HCT116 (cell line): ENCODE results near the gene CCDC182. TPM values are rescaled to one million over a fixed set of nuclear protein-coding genes. Genes with fewer than 3 reads are reported as not detected.
A peak's percentile ranks its signal among the peaks of the same experiment; 100 is the strongest.

Experiments
- ATAC-seq: fragments of 200-7000 bp; cut with Tn5 transposase; 2 replicates; pipeline ENCODE4 v1.9.1; 2020; ENCODE audit warnings: mild to moderate bottlenecking, moderate library complexity
- BruUV-seq: library from RNA; stranded (reverse); fragments of 400-500 nt; replicated peaks from 2 replicates; lab custom pipeline; 2021; lab: Mats Ljungman, UMichigan
- CTCF ChIA-PET: fragments of 300-600 bp; sonication (Branson Sonifier 250); formaldehyde crosslinking; loops from one replicate; lab custom pipeline; 2021; ENCODE audit warnings: antibody characterized with exemption; lab: Charles Lee
- POLR2A ChIA-PET: fragments of 300-600, 350-600 bp; sonication (Branson Sonifier 250); formaldehyde crosslinking; loops from one replicate; lab custom pipeline; 2021; ENCODE audit warnings: antibody characterized with exemption; lab: Charles Lee
- RAD21 ChIA-PET, 2 experiments: fragments of 300-600 bp; sonication (Branson Sonifier 250); formaldehyde crosslinking; loops; one replicate each; lab custom pipeline; 2023; ENCODE audit warnings: low total read pairs in 2 of 2; ENCODE audit not compliant: uncharacterized antibody in 2 of 2, unreplicated experiment in 2 of 2, low non-redundant PET in 1 of 2; lab: Charles Lee
- DNase-seq: peaks from one replicate; pipeline ENCODE4 v3.0.0-alpha.2; 2010; ENCODE audit warnings: low read depth, low spot score
- H2AFZ ChIP-seq: fragments of 200-600 bp; shearing (Covaris generic), sonication (generic); 2 replicates; pipeline ENCODE4 v1.6.1; 2017; ENCODE audit warnings: low read depth, mixed run types, mixed read lengths, antibody characterized with exemption, low read length; ENCODE audit not compliant: poor library complexity, severe bottlenecking
- H3K27ac ChIP-seq: 2 replicates; pipeline ENCODE4 v1.5.1; 2012; ENCODE audit warnings: low read depth, low read length
- H3K27me3 ChIP-seq: fragments of 200-600 bp; sonication (generic); 2 replicates; pipeline ENCODE4 v1.6.1; 2016; ENCODE audit warnings: mixed run types, low read length, mixed read lengths; ENCODE audit not compliant: insufficient read depth
- H3K36me3 ChIP-seq, 2 experiments: fragments of 200-500 bp in 1 of 2; fragments of 200-600 bp in 1 of 2; sonication (Bioruptor generic) in 1 of 2; sonication (generic) in 1 of 2; 2 replicates each; pipeline versions ENCODE4 v1.5.1 to v1.6.1; 2014 to 2016; ENCODE audit warnings: low read length in 2 of 2, inconsistent platforms in 1 of 2, mixed read lengths in 1 of 2, mixed run types in 1 of 2; ENCODE audit not compliant: insufficient read depth in 2 of 2, control insufficient read depth in 1 of 2
- H3K4me1 ChIP-seq, 2 experiments: fragments of 200-600 bp in 1 of 2; sonication (generic) in 1 of 2; 2 replicates each; pipeline versions ENCODE4 v1.5.1 to v1.6.1; 2012 to 2017; ENCODE audit warnings: low read length in 2 of 2, inconsistent platforms in 1 of 2, mild to moderate bottlenecking in 1 of 2, mixed read lengths in 1 of 2, mixed run types in 1 of 2, moderate library complexity in 1 of 2; ENCODE audit not compliant: insufficient read depth in 2 of 2, control insufficient read depth in 1 of 2
- H3K4me2 ChIP-seq: fragments of 200-600 bp; sonication (generic); 2 replicates; pipeline ENCODE4 v1.6.1; 2017; ENCODE audit warnings: mixed run types, low read length, mixed read lengths
- H3K4me3 ChIP-seq, 2 experiments: fragments of 200-600 bp in 1 of 2; sonication (generic) in 1 of 2; replicated peaks in 1 of 2; 2 replicates each; pipeline ENCODE4 v1.5.1; 2011 to 2016; ENCODE audit warnings: low read length in 2 of 2, control low read depth in 1 of 2, low read depth in 1 of 2, mild to moderate bottlenecking in 1 of 2, mixed read lengths in 1 of 2, mixed run types in 1 of 2
- H3K79me2 ChIP-seq: fragments of 200-600 bp; sonication (generic); 2 replicates; pipeline ENCODE4 v1.6.1; 2017; ENCODE audit warnings: mild to moderate bottlenecking, mixed run types, low read length, moderate library complexity, mixed read lengths; ENCODE audit not compliant: insufficient read depth
- H3K9ac ChIP-seq: fragments of 200-600 bp; sonication (generic); 2 replicates; pipeline ENCODE4 v1.6.1; 2016; ENCODE audit warnings: low read length, mixed read lengths
- H3K9me2 ChIP-seq: fragments of 200-600 bp; sonication (generic), shearing (Covaris generic); 2 replicates; pipeline ENCODE4 v1.6.1; 2017; ENCODE audit warnings: mixed run types, mild to moderate bottlenecking, moderate library complexity; ENCODE audit not compliant: insufficient read depth
- H3K9me3 ChIP-seq, 2 experiments: fragments of 200-500 bp in 1 of 2; fragments of 200-600 bp in 1 of 2; sonication (Bioruptor generic) in 1 of 2; sonication (generic) in 1 of 2; 2 replicates each; pipeline ENCODE4 v1.6.1; 2014 to 2017; ENCODE audit warnings: low read length in 2 of 2, mixed read lengths in 2 of 2, inconsistent platforms in 1 of 2, low read depth in 1 of 2, mild to moderate bottlenecking in 1 of 2, mixed run types in 1 of 2, moderate library complexity in 1 of 2; ENCODE audit not compliant: control insufficient read depth in 1 of 2, insufficient read depth in 1 of 2
- H4K20me1 ChIP-seq: fragments of 200-600 bp; sonication (generic), shearing (Covaris generic); 2 replicates; pipeline ENCODE4 v1.6.1; 2017; ENCODE audit warnings: mixed run types, mild to moderate bottlenecking, moderate library complexity; ENCODE audit not compliant: insufficient read depth
- EZH2phosphoT487 ChIP-seq: fragments of 200-600 bp; IDR thresholded peaks from 2 replicates; pipeline ENCODE4 v1.6.1; 2018; ENCODE audit warnings: antibody characterized with exemption, borderline replicate concordance
- RAD21 ChIP-seq: IDR thresholded peaks from 2 replicates; pipeline ENCODE4 v1.6.1; 2012; ENCODE audit warnings: low read depth, mild to moderate bottlenecking
- SRF ChIP-seq: IDR thresholded peaks from 2 replicates; pipeline ENCODE4 v1.6.1; 2012; ENCODE audit warnings: low read depth
- ZFX ChIP-seq: fragments of 450-650 bp; IDR thresholded peaks from 2 replicates; pipeline ENCODE4 v1.6.1; 2017
- intact Hi-C: fragments of 100-400 bp; cut with micrococcal nuclease; formaldehyde crosslinking; loops from 2 replicates; pipeline ENCODE4 v1.10.0; 2022
- total RNA-seq: library from RNA; stranded (reverse); gene quantifications from one replicate; pipeline ENCODE4 v1.2.1, GENCODE V29; 2021; ENCODE audit not compliant: unreplicated experiment
- TF ChIP-seq, protein P1 (sequence below), 3 experiments: fragments of 200-600 bp in 1 of 3; sonication (generic) in 1 of 3; IDR thresholded peaks in 2 of 3; conservative IDR thresholded peaks in 1 of 3; 2 replicates each; pipeline ENCODE4 v1.5.1; 2012 to 2017; ENCODE audit warnings: low read depth in 2 of 3, low read length in 2 of 3, antibody characterized with exemption in 1 of 3, borderline replicate concordance in 1 of 3, control low read depth in 1 of 3, mild to moderate bottlenecking in 1 of 3, mixed read lengths in 1 of 3, mixed run types in 1 of 3, moderate library complexity in 1 of 3; ENCODE audit not compliant: insufficient read depth in 1 of 3

Gene CCDC182
- total RNA-seq, 1 experiment from 2014 or later: not detected

DNA sequence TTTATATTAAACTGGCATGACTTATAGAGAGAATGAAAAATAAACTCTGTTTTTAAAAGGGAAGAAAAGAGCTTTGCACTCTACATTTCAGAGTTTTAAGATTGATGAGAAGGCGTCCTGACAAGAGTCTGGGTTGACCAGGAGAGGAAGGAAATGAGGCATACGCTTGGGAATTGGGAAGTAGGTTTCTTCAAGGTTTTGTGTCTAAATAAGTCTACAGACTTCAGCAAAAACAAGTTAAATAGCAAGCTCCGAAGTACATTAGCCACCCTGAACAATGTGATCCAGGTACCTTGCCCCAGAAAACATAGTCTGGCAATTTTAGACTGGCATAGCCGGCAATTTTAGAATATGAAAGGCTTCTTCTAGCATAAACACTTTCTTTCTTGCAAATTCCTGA is 28.5 kb upstream of the CCDC182 start:
- Histone ChIP-seq H3K4me3 (no peak overlapping the region), H3K9me2 (no peaks in the 10 kb centered on the region), H3K27ac (no peak overlapping the region), H3K36me3 (no peaks in the 10 kb centered on the region), H4K20me1 (no peaks in the 10 kb centered on the region), H3K79me2 (no peaks in the 10 kb centered on the region), H3K9ac (no peak overlapping the region), H3K4me1 (no peaks in the 10 kb centered on the region)
- CTCF ChIA-PET: interaction anchor here (0.7 to 2.5 kb wide), 2 partner anchors 9 to 21 kb away, joined by 4 to 15 read pairs; no protein-coding TSS in a partner anchor
- POLR2A ChIA-PET: no interaction called here
- RAD21 ChIA-PET: interaction anchor here in 1 of 2 experiments (1.3 kb wide), 1 partner anchor 26 kb away, joined by 4 read pairs; no protein-coding TSS in a partner anchor
- TF ChIP-seq EZH2phosphoT487 (0 out of 2 replicates have a peak, but pooled peaks have one; percentile 37), ZFX (no peak)
- TF ChIP-seq, protein P1, sequence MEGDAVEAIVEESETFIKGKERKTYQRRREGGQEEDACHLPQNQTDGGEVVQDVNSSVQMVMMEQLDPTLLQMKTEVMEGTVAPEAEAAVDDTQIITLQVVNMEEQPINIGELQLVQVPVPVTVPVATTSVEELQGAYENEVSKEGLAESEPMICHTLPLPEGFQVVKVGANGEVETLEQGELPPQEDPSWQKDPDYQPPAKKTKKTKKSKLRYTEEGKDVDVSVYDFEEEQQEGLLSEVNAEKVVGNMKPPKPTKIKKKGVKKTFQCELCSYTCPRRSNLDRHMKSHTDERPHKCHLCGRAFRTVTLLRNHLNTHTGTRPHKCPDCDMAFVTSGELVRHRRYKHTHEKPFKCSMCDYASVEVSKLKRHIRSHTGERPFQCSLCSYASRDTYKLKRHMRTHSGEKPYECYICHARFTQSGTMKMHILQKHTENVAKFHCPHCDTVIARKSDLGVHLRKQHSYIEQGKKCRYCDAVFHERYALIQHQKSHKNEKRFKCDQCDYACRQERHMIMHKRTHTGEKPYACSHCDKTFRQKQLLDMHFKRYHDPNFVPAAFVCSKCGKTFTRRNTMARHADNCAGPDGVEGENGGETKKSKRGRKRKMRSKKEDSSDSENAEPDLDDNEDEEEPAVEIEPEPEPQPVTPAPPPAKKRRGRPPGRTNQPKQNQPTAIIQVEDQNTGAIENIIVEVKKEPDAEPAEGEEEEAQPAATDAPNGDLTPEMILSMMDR (IDR thresholded peaks at IDR 0.05 in 2 of 3, conservative IDR thresholded peaks at IDR 0.05 in 1 of 3; ENCODE audit: borderline replicate concordance in 1 of 3, insufficient read depth in 1 of 3, low read depth in 2 of 3, low read length in 2 of 3): no peak
- TF ChIP-seq, all 23 proteins: peak for 1
- intact Hi-C loops: no loop called here
- ATAC-seq: no peak
- H3K4me2 ChIP-seq: no peak overlapping the region
- H3K9me3 ChIP-seq: no peaks in the 10 kb centered on the region
- H2AFZ ChIP-seq: no peak overlapping the region
- DNase-seq: no peak
- peaks cover 77% of the 10 kb centered on the region for H3K27me3 ChIP-seq
- BruUV-seq: no TSS peak

DNA sequence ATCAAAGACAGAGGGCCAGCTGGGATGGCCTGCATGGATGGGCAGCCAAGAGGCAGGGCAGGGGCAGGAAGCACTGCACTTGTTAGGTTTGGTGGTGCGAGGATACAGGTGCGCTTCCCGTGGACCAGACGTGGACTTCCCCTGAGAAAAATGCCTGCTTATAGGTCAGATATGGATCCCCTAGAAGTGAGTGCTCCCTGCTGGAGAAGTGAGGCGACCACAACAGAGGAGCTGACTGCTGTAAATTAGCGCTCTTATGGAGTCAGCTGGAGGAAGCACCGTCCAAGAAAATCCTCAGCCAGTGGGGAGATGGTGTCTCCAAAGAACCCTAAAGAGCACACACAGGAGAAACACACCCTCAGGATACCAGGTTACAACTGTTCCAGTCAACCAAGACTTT is 27.7 kb upstream of the CCDC182 start:
- intact Hi-C loops: no loop called here
- Histone ChIP-seq H3K27ac (no peak overlapping the region), H3K79me2 (no peaks in the 10 kb centered on the region), H3K4me1 (no peaks in the 10 kb centered on the region), H4K20me1 (no peaks in the 10 kb centered on the region), H3K4me3 (no peak overlapping the region), H3K9me2 (no peaks in the 10 kb centered on the region), H3K36me3 (no peaks in the 10 kb centered on the region), H3K9me3 (no peaks in the 10 kb centered on the region), H3K27me3 (peaks cover 84% of the 10 kb centered on the region), H3K9ac (no peak overlapping the region), H3K4me2 (no peak overlapping the region), H2AFZ (no peak overlapping the region)
- DNase-seq (no peak), ATAC-seq (peak; percentile 65)
- ChIA-PET RAD21 (interaction anchor here in 1 of 2 experiments (1.3 kb wide), 1 partner anchor 25 kb away, joined by 4 read pairs; no protein-coding TSS in a partner anchor), CTCF (interaction anchor here (0.6 to 2.5 kb wide), 2 partner anchors 10 to 643 kb away, joined by 4 to 15 read pairs; no protein-coding TSS in a partner anchor), POLR2A (no interaction called here)
- no TSS peak for BruUV-seq
- TF ChIP-seq, protein P1 (IDR thresholded peaks at IDR 0.05 in 2 of 3, conservative IDR thresholded peaks at IDR 0.05 in 1 of 3; ENCODE audit: borderline replicate concordance in 1 of 3, insufficient read depth in 1 of 3, low read depth in 2 of 3, low read length in 2 of 3): peak in 1 of 3 experiments; percentile 3; a peak in 2 of 6 replicates
- TF ChIP-seq SRF (no peak), RAD21 (peak; percentile 43; the same call in 1 of the 2 replicates)
